ENCODE measurements around the gene ATP2B3.

DNA sequence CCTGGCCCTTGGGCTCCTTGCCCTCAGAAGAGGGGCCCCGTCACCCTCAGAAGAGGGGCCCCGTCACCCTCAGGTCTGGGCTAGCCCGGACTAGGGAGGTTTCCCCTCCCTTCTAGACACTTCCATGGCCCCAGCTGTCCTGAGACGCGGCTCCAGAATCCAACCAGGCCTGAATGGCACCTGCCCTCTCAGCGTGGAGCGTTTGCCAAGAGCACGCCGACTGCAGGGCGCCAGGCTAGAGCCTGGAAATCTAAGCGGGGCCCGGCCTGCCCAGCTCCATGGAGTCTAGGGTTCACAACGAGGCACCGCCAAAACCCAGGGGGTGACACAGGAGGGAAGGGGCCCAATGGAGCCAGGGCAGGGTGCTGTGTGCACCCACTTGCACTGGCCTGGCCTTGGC is 7.8 kb upstream of the ATP2B3 start:
- TF ChIP-seq ZNF384 (IDR thresholded peaks at IDR 0.05), result no peak
- no peak for TF ChIP-seq NFRKB (IDR thresholded peaks at IDR 0.05)
- no peak for TF ChIP-seq ARNT (IDR thresholded peaks at IDR 0.05)
- TF ChIP-seq, protein P1, sequence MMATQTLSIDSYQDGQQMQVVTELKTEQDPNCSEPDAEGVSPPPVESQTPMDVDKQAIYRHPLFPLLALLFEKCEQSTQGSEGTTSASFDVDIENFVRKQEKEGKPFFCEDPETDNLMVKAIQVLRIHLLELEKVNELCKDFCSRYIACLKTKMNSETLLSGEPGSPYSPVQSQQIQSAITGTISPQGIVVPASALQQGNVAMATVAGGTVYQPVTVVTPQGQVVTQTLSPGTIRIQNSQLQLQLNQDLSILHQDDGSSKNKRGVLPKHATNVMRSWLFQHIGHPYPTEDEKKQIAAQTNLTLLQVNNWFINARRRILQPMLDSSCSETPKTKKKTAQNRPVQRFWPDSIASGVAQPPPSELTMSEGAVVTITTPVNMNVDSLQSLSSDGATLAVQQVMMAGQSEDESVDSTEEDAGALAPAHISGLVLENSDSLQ (IDR thresholded peaks at IDR 0.05), result no peak
- no peak for TF ChIP-seq SP1 (IDR thresholded peaks at IDR 0.05)
- TF ChIP-seq SUZ12 (IDR thresholded peaks at IDR 0.05), result no peak
- TF ChIP-seq TARDBP (IDR thresholded peaks at IDR 0.05), result no peak
- no peak for TF ChIP-seq FOXM1 (IDR thresholded peaks at IDR 0.05; ENCODE audit: borderline replicate concordance)
- TF ChIP-seq HDGF (IDR thresholded peaks at IDR 0.05; ENCODE audit: borderline replicate concordance), result no peak
